ENCODE results near the gene CACNA1C. TPM values are rescaled to one million over a fixed set of nuclear protein-coding genes. Genes with fewer than 3 reads are reported as not detected.

CACNA1C gene
- polyA plus RNA-seq, 1 of the 3 experiments (the other 2 are of a cell fraction): 1.5 TPM

DNA sequence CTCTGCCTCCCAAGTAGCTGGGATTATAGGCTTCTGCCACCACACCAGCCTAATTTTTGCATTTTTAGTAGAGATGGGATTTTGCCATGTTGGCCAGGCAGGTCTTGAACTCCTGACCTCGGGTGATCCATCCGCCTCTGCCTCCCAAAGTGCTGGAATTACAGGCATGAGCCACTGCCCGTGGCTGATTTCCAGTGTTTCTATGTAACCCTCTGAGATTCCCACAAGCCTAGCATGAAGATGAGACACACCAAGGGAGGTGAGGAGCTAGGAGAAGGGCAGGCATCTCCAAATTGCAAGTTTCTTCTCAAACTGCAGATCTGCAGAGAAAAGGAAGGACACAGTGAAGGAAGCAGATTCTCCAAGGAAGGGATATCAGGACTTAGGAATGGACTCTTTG is 125.0 kb downstream of the CACNA1C start:
- 65% methylated on average over 3 of the region's 3 CpGs for WGBS (ENCODE audit: low lambda C conversion rate)
- Histone ChIP-seq H3K9ac (no peak overlapping the region), H3F3A (replicated peaks; ENCODE audit: insufficient read depth) (peaks cover 4% of the 10 kb centered on the region), H3K4me1 (ENCODE audit: control insufficient read depth in 1 of 2, insufficient read depth in 2 of 2, low read depth in 1 of 2, low read length in 1 of 2) (peaks cover 13 to 23% of the 10 kb centered on the region in 2 experiments; a peak in 3 of 4 replicates), H4K20me1 (ENCODE audit: insufficient read depth) (no peaks in the 10 kb centered on the region), H3K79me2 (ENCODE audit: insufficient read depth) (no peaks in the 10 kb centered on the region), H3K9me3 (no peaks in the 10 kb centered on the region), H3K4me3 (ENCODE audit: low read depth in 2 of 2, low read length in 1 of 2) (no peak overlapping the region), H2AFZ (ENCODE audit: low read depth) (no peak overlapping the region), H3K27ac (ENCODE audit: low read depth in 2 of 2, low read length in 1 of 2) (no peak overlapping the region), H3K4me2 (no peak overlapping the region), H3K36me3 (replicated peaks in 1 of 2; ENCODE audit: control insufficient read depth in 1 of 2, insufficient read depth in 2 of 2, low read length in 1 of 2) (no peaks in the 10 kb centered on the region), H3K27me3 (ENCODE audit: insufficient read depth) (no peaks in the 10 kb centered on the region), H3K9me2 (no peaks in the 10 kb centered on the region)
- ChIA-PET CTCF (no interaction called here), POLR2A (no interaction called here)
- no peak for DNase-seq
- TF ChIP-seq TCF12 (IDR thresholded peaks at IDR 0.05): no peak
- no peak for TF ChIP-seq EP300 (IDR thresholded peaks at IDR 0.05; ENCODE audit: borderline replicate concordance in 1 of 2, low read depth in 1 of 2, low read length in 1 of 2)
- no peak for TF ChIP-seq ELF1 (IDR thresholded peaks at IDR 0.05)
- no peak for TF ChIP-seq FOXJ3 (CRISPR knock-in tag; IDR thresholded peaks at IDR 0.05)
- TF ChIP-seq, protein P1, sequence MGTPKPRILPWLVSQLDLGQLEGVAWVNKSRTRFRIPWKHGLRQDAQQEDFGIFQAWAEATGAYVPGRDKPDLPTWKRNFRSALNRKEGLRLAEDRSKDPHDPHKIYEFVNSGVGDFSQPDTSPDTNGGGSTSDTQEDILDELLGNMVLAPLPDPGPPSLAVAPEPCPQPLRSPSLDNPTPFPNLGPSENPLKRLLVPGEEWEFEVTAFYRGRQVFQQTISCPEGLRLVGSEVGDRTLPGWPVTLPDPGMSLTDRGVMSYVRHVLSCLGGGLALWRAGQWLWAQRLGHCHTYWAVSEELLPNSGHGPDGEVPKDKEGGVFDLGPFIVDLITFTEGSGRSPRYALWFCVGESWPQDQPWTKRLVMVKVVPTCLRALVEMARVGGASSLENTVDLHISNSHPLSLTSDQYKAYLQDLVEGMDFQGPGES (IDR thresholded peaks at IDR 0.05; ENCODE audit: low read depth, low read length): no peak
- TF ChIP-seq NRF1 (IDR thresholded peaks at IDR 0.05; ENCODE audit: low read depth, low read length): no peak
- TF ChIP-seq, protein P2, sequence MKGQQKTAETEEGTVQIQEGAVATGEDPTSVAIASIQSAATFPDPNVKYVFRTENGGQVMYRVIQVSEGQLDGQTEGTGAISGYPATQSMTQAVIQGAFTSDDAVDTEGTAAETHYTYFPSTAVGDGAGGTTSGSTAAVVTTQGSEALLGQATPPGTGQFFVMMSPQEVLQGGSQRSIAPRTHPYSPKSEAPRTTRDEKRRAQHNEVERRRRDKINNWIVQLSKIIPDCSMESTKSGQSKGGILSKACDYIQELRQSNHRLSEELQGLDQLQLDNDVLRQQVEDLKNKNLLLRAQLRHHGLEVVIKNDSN (IDR thresholded peaks at IDR 0.05; ENCODE audit: borderline replicate concordance, low read depth): no peak
- TF ChIP-seq TEAD4 (IDR thresholded peaks at IDR 0.05; ENCODE audit: borderline replicate concordance, insufficient read depth): no peak
- TF ChIP-seq MXI1 (IDR thresholded peaks at IDR 0.05; ENCODE audit: low read depth, low read length): no peak
- TF ChIP-seq FOSL2 (IDR thresholded peaks at IDR 0.05; ENCODE audit: borderline replicate concordance, low read depth): no peak

DNA sequence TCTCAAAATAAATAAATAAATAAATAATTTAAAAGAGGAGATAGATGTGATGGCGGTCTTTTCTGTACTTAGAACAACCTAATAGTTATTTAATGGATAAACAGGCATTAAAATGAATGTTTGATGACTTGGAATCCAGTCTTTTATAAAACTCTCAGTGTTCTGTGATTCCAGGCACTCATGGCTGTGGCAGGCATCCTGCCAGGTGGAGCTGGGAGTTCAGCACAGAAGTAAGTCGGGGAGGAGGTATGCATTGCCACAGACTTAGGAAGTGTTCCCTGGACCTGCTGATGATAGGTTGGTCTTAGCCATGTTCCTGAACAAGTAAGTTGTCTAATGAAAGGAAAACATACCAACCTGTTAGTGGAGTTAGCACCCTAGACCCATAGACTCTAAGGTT is 126.3 kb downstream of the CACNA1C start:
- H3K9me2 ChIP-seq: no peaks in the 10 kb centered on the region

More for the DNA sequence above, 126.3 kb downstream of the CACNA1C start:
- no peak for TF ChIP-seq MXI1 (IDR thresholded peaks at IDR 0.05; ENCODE audit: low read depth, low read length)
- TF ChIP-seq SIN3A (IDR thresholded peaks at IDR 0.05; ENCODE audit: borderline replicate concordance, low read depth, low read length): no peak
- no peak for TF ChIP-seq ELF1 (IDR thresholded peaks at IDR 0.05)
- TF ChIP-seq GABPA (IDR thresholded peaks at IDR 0.05; ENCODE audit: low read depth): no peak
- no peak overlapping the region for H3K4me3 ChIP-seq (ENCODE audit: low read depth in 2 of 2, low read length in 1 of 2)
- CTCF ChIA-PET: no interaction called here
- H3K4me1 ChIP-seq (ENCODE audit: control insufficient read depth in 1 of 2, insufficient read depth in 2 of 2, low read depth in 1 of 2, low read length in 1 of 2): peaks cover 20 to 30% of the 10 kb centered on the region in 2 experiments
- no peaks in the 10 kb centered on the region for H3K36me3 ChIP-seq (replicated peaks in 1 of 2; ENCODE audit: control insufficient read depth in 1 of 2, insufficient read depth in 2 of 2, low read length in 1 of 2)
- 75% methylated on average over 2 of the region's 2 CpGs for WGBS (ENCODE audit: low lambda C conversion rate)
- H3K9ac ChIP-seq: no peak overlapping the region
- no peak for DNase-seq
- POLR2A ChIA-PET: no interaction called here
- H4K20me1 ChIP-seq (ENCODE audit: insufficient read depth): no peaks in the 10 kb centered on the region
- H3K27ac ChIP-seq (ENCODE audit: low read depth in 2 of 2, low read length in 1 of 2): peak overlapping the region in 1 of 2 experiments; percentile 89; a peak in 1 of 4 replicates
- no peak overlapping the region for H3K4me2 ChIP-seq
- peaks cover 4% of the 10 kb centered on the region for H3F3A ChIP-seq (replicated peaks; ENCODE audit: insufficient read depth)
- H3K79me2 ChIP-seq (ENCODE audit: insufficient read depth): no peaks in the 10 kb centered on the region
- no peak overlapping the region for H2AFZ ChIP-seq (ENCODE audit: low read depth)
- H3K9me3 ChIP-seq: no peaks in the 10 kb centered on the region
- no peaks in the 10 kb centered on the region for H3K27me3 ChIP-seq (ENCODE audit: insufficient read depth)
